Skin of body (tissue), 2 donors: ENCODE data around the gene CHAF1A. TPM values are rescaled to one million over a fixed set of nuclear protein-coding genes. Genes with fewer than 3 reads are reported as not detected.

Experiments used
- DNase-seq: peaks from one replicate; lab custom pipeline; 2025; lab: John Stamatoyannopoulos, UW
- total RNA-seq: library from RNA; depleted of rRNA; stranded (reverse); fragments of >200 nt; gene quantifications from one replicate; pipeline ENCODE4 v1.2.3, GENCODE V29; 2014

Gene CHAF1A
- total RNA-seq, 1 donor from 2014 or later: 9.5 TPM

DNA sequence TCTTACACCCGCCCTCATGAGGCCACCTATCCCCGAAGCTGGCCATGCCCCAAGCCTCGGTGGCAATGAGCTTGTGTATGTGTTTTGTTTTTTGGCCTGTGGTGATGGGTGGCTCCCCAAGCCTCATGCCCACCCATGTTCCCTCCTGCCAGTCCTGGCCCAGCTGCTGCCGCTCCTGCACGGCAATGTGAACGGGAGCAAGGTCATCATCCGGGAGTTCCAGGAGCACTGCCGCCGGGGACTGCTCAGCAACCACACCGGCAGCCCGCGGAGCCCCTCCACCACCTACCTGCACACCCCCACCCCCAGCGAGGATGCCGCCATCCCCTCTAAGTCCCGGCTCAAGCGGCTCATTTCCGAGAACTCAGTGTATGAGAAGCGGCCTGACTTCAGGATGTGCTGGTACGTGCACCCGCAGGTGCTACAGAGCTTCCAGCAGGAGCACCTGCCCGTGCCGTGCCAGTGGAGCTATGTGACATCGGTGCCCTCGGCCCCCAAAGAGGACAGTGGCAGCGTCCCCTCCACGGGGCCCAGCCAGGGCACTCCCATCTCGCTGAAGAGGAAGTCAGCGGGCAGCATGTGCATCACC lies 30.6 kb downstream of the CHAF1A start:
- no peak for DNase-seq

DNA sequence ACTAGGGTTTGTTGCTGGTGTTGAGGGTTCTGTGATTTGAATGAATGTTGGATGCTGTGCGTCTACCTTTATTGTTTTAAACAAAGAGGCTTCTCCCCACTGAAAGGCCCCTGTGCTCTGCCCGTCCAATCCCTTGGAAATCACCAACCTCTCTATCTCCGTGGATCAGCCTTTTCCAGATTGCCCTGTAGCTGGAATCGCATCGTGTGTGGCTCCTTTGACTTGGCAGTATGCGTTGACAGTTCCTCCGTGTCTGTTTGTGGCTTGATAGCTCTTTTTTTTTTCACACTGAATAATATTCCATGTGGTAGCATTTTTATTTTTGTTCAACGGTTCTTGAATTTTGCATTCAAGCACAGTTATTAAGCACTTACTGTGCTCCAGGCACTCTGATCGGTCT lies 32.0 kb downstream of the CHAF1A start:
- no peak for DNase-seq

DNA sequence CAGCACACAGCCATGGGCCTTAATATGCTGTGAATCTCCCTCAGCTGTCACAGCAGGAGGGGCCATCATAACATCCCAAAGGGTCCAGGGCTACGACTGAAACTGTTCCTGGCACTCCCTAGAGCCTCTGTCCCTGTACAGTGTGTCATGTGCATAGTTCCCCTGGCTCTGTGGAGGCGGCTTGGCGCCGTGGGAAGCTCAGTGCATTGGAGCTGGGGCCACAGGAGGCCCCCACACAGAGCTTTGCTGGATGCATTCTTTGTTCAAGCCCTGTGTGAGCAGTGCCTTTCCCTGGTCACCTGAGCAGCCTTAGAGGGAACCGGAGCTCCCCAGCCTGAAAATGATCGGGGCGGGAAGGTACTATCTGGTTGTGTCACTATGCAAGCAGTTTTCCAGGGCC lies 33.8 kb downstream of the CHAF1A start:
- DNase-seq: no peak

DNA sequence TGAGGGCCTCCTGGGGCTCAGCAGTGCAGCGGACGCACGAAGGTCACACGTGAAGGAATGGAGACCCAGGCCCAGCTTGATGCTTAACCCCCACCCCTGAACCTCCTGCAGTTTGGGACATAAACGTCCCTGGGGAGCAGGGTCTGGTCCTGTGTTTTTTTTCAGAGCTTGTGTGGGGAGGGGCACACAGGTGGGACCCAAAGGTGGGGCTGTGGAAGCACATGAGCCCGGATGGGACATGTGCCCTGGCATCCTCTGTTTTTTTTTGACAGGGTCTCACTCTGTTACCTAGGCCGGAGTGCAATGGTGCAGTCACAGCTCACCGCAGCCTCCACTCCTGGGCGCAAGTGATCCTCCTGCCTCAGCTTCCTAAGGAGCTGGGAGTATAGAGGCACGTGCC lies 34.7 kb downstream of the CHAF1A start:
- DNase-seq: no peak

DNA sequence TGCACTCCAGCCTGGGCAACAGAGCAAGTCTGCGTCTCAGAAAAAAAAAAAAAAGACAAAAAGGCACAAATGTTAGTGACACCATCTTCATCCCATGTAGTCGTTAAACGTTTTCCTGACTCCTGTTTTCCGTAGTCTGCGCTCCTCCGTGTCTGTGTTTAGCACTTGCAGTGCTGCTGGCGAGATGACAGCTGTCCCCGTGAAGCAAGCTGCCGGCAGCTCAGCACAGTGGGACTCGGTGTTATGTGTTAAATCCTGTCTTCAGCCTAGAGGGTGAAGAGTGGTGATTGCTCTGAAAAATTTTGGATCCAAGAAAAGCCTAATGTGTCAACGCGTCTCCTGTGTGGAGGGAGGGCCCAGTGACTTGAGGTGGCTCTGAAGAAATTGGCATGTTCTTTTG lies 36.8 kb downstream of the CHAF1A start:
- DNase-seq: no peak

DNA sequence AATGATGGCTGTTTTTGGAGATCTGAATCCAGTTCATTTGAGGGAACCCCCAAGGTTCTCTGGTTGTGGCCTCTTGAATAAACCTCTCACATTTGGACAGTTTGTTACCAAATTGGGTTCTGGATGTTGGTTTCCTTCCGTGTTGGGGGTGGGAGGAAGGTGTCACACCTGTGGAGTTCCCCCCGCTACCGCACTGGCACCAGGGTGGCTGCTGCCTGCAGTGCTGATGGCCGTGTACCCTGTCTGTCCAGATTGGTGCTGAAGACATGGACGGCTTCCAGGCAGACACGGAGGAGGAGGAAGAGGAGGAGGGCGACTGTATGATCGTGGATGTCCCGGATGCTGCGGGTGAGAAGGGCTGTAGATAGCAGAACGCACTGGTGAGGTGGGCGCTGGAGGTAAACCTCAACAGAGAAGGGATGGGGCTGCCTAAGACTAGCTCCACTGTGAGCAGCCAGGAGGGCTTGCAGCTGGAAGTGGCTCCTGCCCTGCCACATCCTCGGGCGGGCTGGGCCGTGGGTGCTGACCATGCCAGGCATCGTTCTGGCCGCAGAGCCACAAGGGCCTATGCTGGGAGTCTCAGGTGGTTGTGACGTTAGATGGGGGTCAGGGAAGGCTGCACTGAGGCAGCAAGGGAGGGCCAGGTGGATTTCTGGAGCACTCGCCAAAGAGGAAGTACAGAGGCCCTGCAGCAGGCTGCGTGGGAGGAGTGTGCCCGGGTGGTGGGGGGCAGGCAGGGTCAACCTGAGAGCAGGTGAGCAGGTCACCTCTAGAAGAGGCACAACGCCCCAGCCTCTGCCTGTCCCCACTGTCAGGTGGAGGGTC lies 39.8 kb downstream of the CHAF1A start:
- DNase-seq: no peak

DNA sequence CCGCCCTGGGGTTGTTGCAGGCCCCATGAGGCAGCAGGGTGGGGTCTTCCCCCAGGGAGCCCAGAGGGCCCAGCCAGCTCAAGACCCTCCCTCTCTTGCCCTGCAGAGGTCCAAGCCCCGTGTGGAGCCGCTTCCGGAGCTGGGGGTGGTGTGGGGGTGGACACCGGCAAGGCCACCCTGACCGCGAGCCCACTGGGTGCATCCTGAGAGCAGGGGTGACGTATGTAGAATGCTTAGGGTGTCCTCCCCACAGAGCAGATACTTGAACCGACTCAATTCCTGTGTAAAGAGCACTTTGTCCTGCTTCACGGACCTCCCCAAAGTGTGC lies 40.3 kb downstream of the CHAF1A start:
- DNase-seq: no peak

DNA sequence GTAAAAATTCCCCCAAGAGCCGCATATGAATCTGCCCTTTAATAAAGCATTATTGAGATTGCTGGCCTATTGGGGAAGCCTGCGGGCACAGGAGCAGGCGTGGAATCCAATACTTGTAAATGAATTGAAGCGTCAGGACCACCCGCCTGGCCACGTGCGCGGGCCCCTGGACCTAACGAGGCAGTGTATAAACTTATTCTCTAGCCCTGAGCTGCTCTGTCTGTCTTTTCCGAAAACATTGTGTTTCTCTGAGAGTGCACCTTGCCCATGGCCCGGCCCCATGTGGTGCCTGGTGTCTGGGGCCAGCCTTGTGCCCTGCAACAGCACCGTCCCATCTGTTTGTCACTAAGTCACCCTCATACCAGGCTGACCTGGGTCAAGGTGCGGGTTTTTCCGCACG lies 40.7 kb downstream of the CHAF1A start:
- no peak for DNase-seq

DNA sequence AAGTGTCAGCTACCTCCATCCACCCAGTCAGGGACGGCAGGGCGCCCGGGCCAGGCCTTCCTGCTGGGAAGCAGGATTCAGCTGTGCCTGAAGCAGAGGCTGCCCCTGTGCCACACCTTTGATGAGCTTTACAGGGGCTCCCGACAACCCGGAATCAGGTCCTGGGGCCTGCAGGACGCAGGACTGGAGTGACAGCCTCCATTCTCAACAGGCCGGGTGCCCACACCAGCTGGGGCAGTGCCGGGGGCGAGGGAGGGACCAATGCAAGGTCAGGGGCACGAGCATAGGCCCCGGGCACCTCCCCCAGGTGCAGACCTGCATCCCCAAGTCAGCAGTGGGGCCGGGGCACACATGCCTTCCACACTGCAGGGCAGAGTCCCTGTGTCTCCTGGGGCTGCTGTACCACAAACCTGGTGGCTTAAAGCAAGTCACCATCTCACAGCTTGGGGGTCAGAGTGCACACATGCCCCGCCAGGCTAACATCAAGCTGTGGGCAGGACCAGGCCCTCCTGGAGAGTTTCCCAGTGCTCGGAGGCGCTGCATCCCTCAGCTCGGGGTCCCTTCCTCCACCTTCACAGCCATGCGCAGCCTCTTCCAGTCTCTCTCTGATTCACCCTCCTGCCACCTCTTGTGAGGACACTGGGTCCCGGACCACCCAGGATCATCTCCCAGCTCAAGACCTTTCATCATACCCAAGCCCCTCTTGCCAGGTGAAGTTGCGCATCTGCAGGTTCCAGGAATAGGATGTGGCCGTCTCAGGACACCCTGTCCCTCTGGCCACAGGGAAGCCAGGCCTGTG lies 41.7 kb downstream of the CHAF1A start:
- DNase-seq: no peak

DNA sequence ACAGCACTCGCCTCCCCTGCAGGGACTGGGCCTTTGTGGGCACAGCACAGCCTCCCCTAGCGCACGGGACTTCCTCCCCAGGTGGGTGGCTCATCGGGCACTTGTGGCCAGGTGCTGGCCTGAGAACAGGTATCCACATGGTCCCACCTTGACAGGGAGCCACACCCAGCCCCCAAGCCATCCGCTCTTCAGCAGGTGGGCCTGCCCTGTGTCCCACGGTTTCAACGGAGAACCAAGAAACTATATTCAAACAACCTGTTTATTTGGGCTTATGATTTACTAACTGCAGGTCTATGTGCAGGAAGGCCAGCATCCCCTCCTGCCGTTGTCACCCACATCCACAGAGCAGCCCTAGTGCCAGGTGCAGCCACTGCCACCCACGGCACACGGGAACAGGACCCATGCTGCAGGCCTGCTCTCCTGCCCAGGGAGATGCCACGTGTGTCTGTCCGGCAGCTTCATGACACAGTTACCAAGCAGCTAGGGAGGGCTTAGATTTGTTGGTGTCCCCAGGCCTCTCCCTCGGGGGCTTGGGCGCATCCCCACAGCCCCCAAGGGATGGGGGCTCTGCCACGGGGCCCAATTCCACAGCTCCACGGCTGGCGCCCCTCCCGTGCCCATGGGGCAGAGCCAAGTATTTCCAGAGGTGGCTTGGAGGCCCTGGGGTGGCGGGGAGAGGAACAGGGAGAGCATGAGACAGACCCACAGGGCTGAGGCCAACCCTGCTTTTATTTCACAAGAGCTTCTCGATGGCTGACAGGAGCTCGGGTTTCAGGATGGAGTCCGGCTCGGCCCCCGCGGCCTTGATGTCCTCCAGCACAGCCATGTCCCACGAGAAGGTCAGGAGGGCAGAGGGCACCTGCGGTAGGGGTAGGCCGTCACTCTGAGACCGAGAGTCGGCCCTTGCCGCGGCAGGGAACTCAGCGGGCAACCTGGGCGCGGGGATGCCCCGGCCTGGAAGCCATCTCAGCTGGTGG lies 42.6 kb downstream of the CHAF1A start:
- DNase-seq: no peak

DNA sequence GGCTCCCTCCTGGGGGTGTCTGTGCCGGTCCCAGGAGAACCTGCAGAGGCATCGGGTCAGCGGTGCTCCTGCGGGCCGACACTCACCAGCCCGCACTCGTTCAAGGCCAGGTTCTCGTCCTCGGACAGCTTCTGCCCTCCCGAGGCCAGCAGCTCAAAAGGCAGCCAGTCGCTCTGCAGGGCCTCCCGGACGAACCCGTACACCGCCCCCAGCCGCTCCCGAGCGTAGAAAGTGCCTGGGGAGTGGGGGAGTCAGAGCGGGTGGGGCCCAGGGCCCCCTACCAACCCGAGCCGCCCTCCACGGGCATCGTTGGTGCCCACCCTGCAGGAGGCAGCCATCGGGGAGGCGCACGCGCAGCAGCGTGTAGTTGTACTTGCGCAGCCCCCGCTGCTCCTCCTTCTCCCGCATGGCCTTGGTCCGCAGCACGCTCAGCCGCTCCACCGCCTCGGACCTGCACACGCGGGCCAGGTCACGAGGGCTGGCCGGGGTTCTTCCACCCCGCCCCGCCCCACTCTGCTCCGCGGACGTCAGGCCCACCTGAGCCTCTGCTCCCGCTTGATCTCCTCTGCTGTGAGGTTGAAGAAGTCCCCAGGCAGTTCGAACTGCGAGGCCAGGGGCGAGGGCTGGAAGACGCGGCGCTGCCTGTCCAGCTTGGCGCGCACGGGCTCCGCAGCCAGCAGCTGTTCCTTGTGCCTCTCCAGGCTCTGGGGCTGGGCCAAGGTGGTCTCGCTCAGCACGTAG lies 43.7 kb downstream of the CHAF1A start:
- DNase-seq: no peak

DNA sequence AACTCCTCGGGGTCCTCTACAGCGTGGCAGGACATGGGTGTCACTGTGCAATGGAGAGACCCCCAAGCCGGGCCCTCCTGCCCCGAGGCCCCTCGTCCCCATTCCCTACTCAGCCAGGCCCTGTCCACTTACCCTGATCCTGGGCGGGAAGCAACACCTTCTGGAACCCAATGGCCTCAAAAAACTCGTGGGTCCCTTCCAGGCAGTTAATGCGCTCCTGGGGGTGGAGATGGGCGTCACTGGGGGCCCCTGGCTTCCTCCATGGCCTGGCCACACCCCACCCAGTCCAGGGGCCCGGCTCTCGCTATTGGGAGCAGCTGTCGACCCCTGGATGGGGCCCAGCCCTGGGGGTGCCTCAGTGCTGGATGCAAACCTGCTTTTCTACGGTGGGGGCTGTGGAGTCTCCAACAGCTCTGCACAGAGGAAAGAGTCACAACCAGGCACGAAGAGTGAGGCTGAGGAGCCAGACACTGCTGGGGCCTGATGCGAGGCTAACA lies 44.3 kb downstream of the CHAF1A start:
- DNase-seq: no peak

DNA sequence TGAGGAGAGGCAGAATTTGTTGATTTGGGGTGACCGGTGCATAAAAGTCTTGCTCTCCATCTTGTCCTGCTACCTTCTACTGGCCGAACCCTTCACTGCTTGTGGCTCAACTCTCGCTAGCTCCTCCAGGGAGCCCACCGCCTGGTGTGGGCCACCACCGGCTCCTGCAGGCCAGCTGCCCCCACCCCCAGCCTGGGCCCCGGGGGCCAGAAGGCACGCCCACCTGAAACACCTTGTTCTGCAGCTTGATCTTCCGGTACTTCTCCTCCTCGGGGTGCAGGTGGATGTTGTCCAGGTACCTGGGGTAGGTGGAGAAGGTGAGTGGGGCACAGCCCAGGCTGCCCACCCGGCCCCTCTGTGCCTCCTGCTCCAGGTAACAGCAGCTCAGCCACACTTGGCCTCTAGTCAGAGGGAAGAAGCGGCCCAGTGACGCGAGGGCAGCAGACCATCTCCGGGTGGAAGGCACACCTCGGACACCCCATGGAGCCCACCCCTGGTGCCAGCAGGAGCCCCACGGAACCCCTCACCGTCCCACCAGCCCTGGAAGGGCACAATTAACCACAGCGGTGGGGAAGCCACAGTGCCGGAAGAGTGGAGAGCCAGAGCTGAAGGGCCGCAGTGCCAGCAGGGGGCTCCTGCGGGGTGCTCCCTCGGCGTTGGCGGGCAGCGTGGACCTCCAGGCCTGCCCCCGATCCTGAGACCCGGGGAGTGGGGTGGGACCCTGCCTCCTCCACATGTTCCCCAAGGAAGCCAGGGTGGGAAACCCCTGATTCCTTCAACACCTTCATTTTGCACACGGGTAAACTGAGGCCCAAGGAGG lies 45.1 kb downstream of the CHAF1A start:
- no peak for DNase-seq

DNA sequence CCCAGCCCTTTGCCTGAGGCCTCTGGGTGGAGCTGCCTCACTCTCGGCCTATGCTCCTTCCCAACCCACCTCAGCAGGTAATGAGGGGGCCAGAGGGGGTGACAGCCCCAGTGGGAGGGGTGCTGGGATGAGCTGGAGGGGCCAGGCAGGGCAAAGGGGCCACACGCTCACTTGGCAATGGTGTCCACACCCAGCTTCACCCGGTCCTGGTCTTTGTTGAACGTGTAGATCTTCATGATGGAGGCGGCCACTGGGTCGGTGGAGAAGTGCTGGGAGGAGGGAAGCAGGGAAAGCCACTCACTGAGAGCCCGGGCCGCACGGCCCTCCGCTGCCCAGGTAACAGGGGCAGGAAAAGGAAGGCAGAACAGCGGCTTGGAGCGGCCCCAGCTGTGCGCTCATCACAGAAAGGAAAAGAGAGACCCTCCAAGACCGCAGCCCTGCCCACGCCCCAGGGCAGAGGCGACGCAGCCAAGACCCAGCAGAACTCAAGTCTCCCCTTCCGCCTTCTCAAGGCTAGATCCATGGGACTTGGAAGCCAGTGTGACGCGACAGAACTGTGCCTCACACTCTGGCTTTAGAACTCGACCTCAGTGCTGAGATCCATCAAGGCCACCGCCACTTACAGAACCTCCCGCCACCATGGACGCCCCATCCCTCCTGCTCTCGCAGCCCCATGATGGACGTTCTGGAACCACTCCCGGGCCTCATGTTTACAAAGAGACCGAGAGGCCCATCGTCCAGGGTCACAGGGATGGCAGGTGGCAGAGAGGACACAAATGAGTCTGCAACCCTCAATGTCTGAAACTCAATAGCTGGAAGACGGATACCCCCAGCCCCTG lies 45.9 kb downstream of the CHAF1A start:
- no peak for DNase-seq

DNA sequence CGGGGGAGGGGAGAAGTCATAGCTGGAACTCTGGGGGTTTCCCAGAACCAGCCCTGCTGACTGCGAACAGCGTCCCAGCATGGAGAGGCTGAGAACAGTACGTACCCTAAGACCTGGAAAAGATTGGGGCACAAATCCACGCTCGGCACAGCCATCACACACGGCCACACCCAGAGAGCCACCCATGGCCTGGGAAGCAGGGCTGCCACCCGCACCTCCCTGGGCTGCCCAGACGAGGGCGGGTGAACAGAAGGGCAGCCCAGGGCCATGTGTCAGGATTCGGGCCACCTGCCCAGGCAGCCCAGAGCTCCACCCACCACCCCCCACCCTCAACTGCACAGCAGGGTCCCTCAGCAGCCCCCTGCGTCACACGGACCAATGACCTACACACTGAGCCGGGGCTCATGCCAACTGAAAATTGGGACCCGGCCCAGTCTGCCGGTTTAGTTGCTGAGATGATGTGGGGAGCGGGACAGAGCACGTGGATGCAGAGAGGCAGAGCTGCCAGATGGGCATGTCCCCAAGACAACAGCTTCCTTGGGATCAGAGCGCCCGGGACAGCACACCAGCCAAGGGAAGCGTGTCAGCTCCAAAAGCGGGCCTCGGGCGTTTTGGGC lies 46.7 kb downstream of the CHAF1A start:
- DNase-seq: no peak

DNA sequence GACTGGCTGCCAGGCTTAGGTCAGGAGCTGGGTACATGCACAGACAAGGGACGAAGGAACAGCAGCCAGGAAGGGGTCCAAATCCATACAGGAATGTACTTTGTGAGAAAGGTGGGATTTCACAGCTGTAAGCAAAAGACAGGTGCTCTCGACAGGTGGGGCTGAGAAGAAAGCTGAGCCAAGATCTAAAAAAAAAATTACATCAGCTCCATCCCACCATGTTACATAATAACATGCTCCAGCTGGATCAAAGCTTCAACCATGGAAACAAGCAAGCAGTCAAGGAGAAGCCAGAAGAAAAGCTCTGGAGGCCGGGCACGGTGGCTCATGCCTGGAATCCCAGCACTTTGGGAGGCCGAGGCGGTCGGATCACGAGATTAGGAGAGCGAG lies 47.2 kb downstream of the CHAF1A start:
- no peak for DNase-seq

DNA sequence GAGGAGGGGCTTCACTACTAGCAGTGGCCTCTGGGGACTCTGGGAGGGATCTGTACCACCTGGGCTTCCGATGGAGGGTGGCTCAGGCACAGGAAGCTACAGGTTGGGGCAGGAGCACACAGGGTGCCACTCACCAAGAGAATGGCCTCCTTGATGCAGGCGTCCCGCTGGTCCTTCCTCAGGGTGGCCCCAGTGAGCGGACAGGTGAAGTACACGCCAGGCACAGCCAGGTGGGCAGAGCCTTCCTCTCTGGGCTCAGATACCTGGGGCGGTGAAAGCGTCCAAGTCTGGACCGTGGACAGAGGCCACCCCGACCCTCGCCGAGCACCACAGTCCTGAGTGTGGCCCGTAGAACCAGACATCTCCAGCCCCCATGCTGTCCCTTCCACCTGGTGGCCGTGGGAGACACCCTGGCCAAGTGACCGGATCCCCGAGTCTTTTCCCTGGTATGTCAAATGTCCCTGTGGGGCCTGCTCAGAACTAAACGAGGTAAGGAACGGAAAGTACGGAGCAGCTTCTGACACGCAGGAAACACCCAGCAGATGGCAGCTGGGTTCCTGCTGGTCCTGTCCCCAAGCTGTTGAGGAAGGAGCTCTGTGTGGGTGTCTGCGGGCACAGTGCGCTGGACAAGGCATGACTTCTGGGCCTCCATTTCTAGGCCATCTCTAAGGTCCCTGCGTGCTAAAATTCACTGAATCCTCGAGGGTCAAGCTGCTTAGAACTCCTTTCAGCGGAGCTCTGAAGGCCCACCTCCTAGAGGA lies 50.0 kb downstream of the CHAF1A start:
- DNase-seq: no peak
